ENCODE data around the gene ANKRD7. TPM values are rescaled to one million over a fixed set of nuclear protein-coding genes. Genes with fewer than 3 reads are reported as not detected.

ANKRD7 gene
- polyA plus RNA-seq, 3 donors, result not detected

GRCh38 chr7:118280319-118281012 lies 56.0 kb downstream of the ANKRD7 start:
- Histone ChIP-seq H3K79me2 (ENCODE audit: insufficient read depth, low read length) (no peaks in the 10 kb centered on the region), H3K9me3 (replicated peaks in 1 of 2; ENCODE audit: control insufficient read depth in 1 of 2, insufficient read depth in 1 of 2, low read length in 2 of 2) (peaks cover 0 to 13% of the 10 kb centered on the region in 2 donors), H2AFZ (ENCODE audit: insufficient read depth, low read depth, low read length, poor library complexity, severe bottlenecking) (no peak overlapping the region), H3K27ac (ENCODE audit: low read depth in 1 of 2, low read length in 2 of 2) (no peak overlapping the region), H3K4me2 (replicated peaks; ENCODE audit: extremely low read depth, low read length, poor library complexity, severe bottlenecking) (no peak overlapping the region), H3K4me1 (ENCODE audit: control insufficient read depth in 1 of 2, insufficient read depth in 2 of 2, low read length in 2 of 2) (no peaks in the 10 kb centered on the region), H3K27me3 (ENCODE audit: control insufficient read depth in 2 of 2, insufficient read depth in 2 of 2, low read length in 2 of 2) (peaks cover 94 to 99% of the 10 kb centered on the region in 2 donors), H3K4me3 (replicated peaks in 1 of 3; ENCODE audit: low read depth in 2 of 3, low read length in 3 of 3) (no peak overlapping the region), H3K36me3 (replicated peaks in 1 of 2; ENCODE audit: control insufficient read depth in 1 of 2, insufficient read depth in 2 of 2, low read length in 2 of 2) (no peaks in the 10 kb centered on the region), H4K20me1 (ENCODE audit: insufficient read depth, low read length) (no peaks in the 10 kb centered on the region), H3K9ac (ENCODE audit: insufficient read depth, low read length, poor library complexity, severe bottlenecking) (no peak overlapping the region)
- no peak overlapping the region for H3K27ac Mint-ChIP-seq
- TF ChIP-seq CTCF (IDR thresholded peaks at IDR 0.05), result no peak
- H3K4me1 Mint-ChIP-seq, result no peaks in the 10 kb centered on the region
- peaks cover 82 to 88% (median 84%) of the 10 kb centered on the region in 3 donors for H3K27me3 Mint-ChIP-seq (ENCODE audit: low read depth in 3 of 3)
- no peaks in the 10 kb centered on the region for H3K36me3 Mint-ChIP-seq
- peak overlapping the region in 1 of 2 donors; percentile 54 for H3K4me3 Mint-ChIP-seq
- whole genome bisulfite sequencing (ENCODE audit: insufficient coverage), result no CpG with 5 or more reads among the region's 2 CpGs
- DNase-seq, result no peak
- intact Hi-C loops (cut with micrococcal nuclease), result no loop called here
- peaks cover 0 to 8% (median 5%) of the 10 kb centered on the region in 7 donors for H3K9me3 Mint-ChIP-seq

GRCh38 chr7:118281196-118281595 lies 56.7 kb downstream of the ANKRD7 start:
- no peaks in the 10 kb centered on the region for H3K4me1 ChIP-seq (ENCODE audit: control insufficient read depth in 1 of 2, insufficient read depth in 2 of 2, low read length in 2 of 2)
- DNase-seq, result no peak
- Mint-ChIP-seq H3K27ac (no peak overlapping the region), H3K9me3 (peaks cover 0 to 8% (median 6%) of the 10 kb centered on the region in 7 donors), H3K36me3 (no peaks in the 10 kb centered on the region), H3K4me3 (peak overlapping the region in 1 of 2 donors; percentile 32), H3K4me1 (no peaks in the 10 kb centered on the region), H3K27me3 (ENCODE audit: low read depth in 3 of 3) (peaks cover 84 to 88% (median 84%) of the 10 kb centered on the region in 3 donors)
- H3K27ac ChIP-seq (ENCODE audit: low read depth in 1 of 2, low read length in 2 of 2), result no peak overlapping the region
- peaks cover 0 to 17% of the 10 kb centered on the region in 2 donors for H3K9me3 ChIP-seq (replicated peaks in 1 of 2; ENCODE audit: control insufficient read depth in 1 of 2, insufficient read depth in 1 of 2, low read length in 2 of 2)
- H3K36me3 ChIP-seq (replicated peaks in 1 of 2; ENCODE audit: control insufficient read depth in 1 of 2, insufficient read depth in 2 of 2, low read length in 2 of 2), result no peaks in the 10 kb centered on the region
- WGBS (ENCODE audit: insufficient coverage), result 90% methylated on average over 1 of the region's 3 CpGs
- H4K20me1 ChIP-seq (ENCODE audit: insufficient read depth, low read length), result peaks cover 5% of the 10 kb centered on the region
- H3K79me2 ChIP-seq (ENCODE audit: insufficient read depth, low read length), result no peaks in the 10 kb centered on the region
- H3K9ac ChIP-seq (ENCODE audit: insufficient read depth, low read length, poor library complexity, severe bottlenecking), result no peak overlapping the region
- intact Hi-C loops (cut with micrococcal nuclease), result no loop called here
- no peak overlapping the region for H3K4me2 ChIP-seq (replicated peaks; ENCODE audit: extremely low read depth, low read length, poor library complexity, severe bottlenecking)
- no peak overlapping the region for H3K4me3 ChIP-seq (replicated peaks in 1 of 3; ENCODE audit: low read depth in 2 of 3, low read length in 3 of 3)
- no peak for TF ChIP-seq CTCF (IDR thresholded peaks at IDR 0.05)
- peaks cover 95 to 99% of the 10 kb centered on the region in 2 donors for H3K27me3 ChIP-seq (ENCODE audit: control insufficient read depth in 2 of 2, insufficient read depth in 2 of 2, low read length in 2 of 2)
- no peak overlapping the region for H2AFZ ChIP-seq (ENCODE audit: insufficient read depth, low read depth, low read length, poor library complexity, severe bottlenecking)

Measured in CD14-positive monocyte (primary cell).